Ramos (cell line): ENCODE measurements around the gene ASIC1.

ENCODE experiments used
- in situ Hi-C: fragments of 300-500 bp; cut with MboI; formaldehyde crosslinking; loops from one replicate; pipeline ENCODE4 v1.14.3; 2022; ENCODE audit warnings: low sequenced_read_pairs; ENCODE audit not compliant: unreplicated experiment

Gene ASIC1

DNA sequence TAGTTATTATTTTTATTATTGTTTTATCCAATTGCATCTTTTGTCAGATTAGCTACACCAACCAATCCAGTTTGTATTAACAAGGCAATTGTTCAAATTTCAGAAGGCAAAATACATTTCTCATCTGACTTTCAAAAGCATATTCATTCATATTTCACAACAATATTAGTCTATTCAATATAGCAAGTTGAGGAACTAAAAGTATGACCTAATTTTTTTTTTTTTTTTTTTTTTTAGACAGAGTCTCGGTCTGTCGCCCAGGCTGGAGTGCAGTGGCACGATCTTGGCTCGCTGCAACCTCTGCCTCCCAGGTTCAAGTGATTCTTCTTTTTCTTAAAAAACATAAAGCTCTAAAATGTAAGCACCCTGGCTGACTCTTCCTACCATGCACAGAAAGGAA, 71.9 kb downstream of the ASIC1 start:
- in situ Hi-C loops = no loop called here

DNA sequence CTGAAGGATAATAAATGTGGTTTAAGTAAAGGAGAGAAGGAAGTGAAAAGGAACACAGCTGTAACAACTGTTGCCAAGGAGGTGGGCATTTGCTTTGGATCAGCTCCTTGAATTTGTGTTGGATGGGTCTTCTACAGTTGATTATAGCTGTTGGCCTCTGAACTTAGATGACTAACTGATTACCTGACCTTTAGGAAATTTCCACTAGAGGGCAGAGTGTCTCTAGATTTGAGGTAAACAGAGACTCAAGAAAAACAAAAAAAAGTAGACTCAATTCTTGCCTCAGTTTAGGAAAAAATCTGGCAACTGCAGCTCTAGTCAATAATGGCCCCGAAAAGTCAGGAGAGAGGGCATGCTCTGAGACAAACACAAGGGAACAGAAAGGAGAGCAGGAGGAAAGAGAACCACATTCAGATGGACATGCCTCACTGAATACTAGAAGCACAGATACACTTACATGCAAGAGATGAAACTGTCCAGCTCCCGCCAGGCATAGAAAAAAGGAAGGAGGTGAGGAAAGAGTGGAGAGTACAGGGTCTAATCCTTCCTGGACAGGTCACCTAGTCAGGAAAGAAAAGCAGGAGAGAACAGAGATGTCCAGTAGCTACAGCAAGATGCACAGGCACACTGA, 75.2 kb downstream of the ASIC1 start:
- in situ Hi-C loops = no loop called here
